Measurements from ENCODE around the gene FCRL3. TPM values are rescaled to one million over a fixed set of nuclear protein-coding genes. Genes with fewer than 3 reads are reported as not detected.

FCRL3 gene
- total and polyA plus RNA-seq, 2 of the 4 experiments (the other 2 are of a cell fraction): not detected

DNA sequence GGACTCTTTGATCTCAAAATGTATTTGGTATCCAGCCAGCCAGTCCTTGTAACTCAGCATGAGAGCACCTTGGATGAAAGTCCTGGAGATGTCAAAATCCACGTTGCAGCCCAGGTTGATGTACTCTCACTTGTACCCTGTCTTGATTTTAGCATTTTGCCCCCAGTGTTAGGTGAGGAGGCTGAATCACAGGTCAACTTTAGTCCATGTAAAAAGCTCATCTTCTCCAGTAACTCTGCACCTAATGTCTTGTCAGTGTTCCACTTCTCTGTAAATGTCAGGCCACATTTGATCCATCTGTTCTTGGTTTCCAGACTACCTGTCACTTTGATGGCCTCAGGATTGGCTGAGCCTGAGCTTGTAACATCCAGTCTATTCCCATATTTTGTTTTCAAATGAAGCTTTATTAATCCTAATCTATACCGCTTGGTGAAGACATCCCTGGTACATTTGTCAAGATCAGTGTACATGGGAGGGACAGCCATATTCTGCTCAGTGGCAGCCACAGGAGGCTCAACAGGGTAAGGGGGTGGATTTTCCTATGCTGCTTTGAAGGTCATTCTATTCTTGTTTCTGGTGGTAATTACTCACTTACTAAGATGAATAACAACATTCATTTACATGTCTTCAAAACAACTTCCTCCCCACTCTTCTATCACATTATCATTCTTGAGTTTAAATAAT is 24.1 kb upstream of the FCRL3 start:
- no peak overlapping the region for H3K4me2 ChIP-seq (ENCODE audit: low read depth, low read length)
- H3K4me1 ChIP-seq (ENCODE audit: control insufficient read depth, insufficient read depth, low read length): no peaks in the 10 kb centered on the region
- CTCF ChIA-PET: no interaction called here
- H3K9ac ChIP-seq (ENCODE audit: low read depth, low read length): no peak overlapping the region
- H3K18ac ChIP-seq (ENCODE audit: low read depth, low read length): no peak overlapping the region
- H4K5ac ChIP-seq (ENCODE audit: low read depth, low read length): no peak overlapping the region
- TF ChIP-seq ELK1 (IDR thresholded peaks at IDR 0.05; ENCODE audit: borderline replicate concordance, low read depth, low read length): no peak
- TF ChIP-seq RCOR1 (IDR thresholded peaks at IDR 0.05; ENCODE audit: insufficient replicate concordance, low read length): no peak
- no peak overlapping the region for H2AK9ac ChIP-seq (replicated peaks; ENCODE audit: low read depth, low read length, poor library complexity)
- H2AK5ac ChIP-seq (ENCODE audit: low read depth, low read length): no peak overlapping the region
- no peak overlapping the region for H2AFZ ChIP-seq (replicated peaks; ENCODE audit: low read length, poor library complexity)
- ATAC-seq (ENCODE audit: low read depth) (no peak), DNase-seq (no peak)
- H3K23ac ChIP-seq (ENCODE audit: low read depth, low read length): no peak overlapping the region
- no peak overlapping the region for H2BK120ac ChIP-seq (ENCODE audit: low read depth, low read length)
- BruUV-seq (replicated peaks): no TSS peak
- H3K27ac ChIP-seq (ENCODE audit: insufficient read depth, low read length): no peak overlapping the region
- H3K4me3 ChIP-seq (ENCODE audit: insufficient read depth, low read depth, low read length): no peak overlapping the region
- no peaks in the 10 kb centered on the region for H3K9me1 ChIP-seq (ENCODE audit: insufficient read depth, low read length)
- H4K91ac ChIP-seq (ENCODE audit: insufficient read depth, low read depth, low read length): no peak overlapping the region
- no peaks in the 10 kb centered on the region for H3K9me3 ChIP-seq (ENCODE audit: control insufficient read depth, insufficient read depth, low read length)
- no peak overlapping the region for H2BK20ac ChIP-seq (ENCODE audit: low read depth, low read length)
- H3K56ac ChIP-seq (ENCODE audit: extremely low read depth, insufficient read depth, low read length): no peak overlapping the region
- H4K8ac ChIP-seq (ENCODE audit: low read depth in 2 of 2, low read length in 2 of 2): no peak overlapping the region
- in situ Hi-C loops (cut with MboI; ENCODE audit: low sequenced_read_pairs) (no loop called here), dilution Hi-C loops (cut with HindIII; ENCODE audit: low sequenced_read_pairs, unreplicated experiment) (no loop called here), intact Hi-C loops (cut with micrococcal nuclease) (no loop called here)
- H3K27me3 ChIP-seq (ENCODE audit: control insufficient read depth, insufficient read depth, low read length): no peaks in the 10 kb centered on the region
- WGBS, 2 experiments (ENCODE audit: extremely low coverage in 2 of 2, insufficient read length in 1 of 2): 0% methylated on average over 1 of the region's 2 CpGs; no CpG with 5 or more reads in 1 of the 2 experiments
- no peak overlapping the region for H3K4ac ChIP-seq (ENCODE audit: low read depth, low read length)
- H3K14ac ChIP-seq (replicated peaks; ENCODE audit: low read depth, low read length): no peak overlapping the region
- H3K79me1 ChIP-seq (ENCODE audit: low read depth in 1 of 2, low read length in 2 of 2): no peaks in the 10 kb centered on the region
- H4K20me1 ChIP-seq (ENCODE audit: insufficient read depth, low read length): no peaks in the 10 kb centered on the region
- POLR2A ChIA-PET (ENCODE audit: unreplicated experiment): no interaction called here
- no peaks in the 10 kb centered on the region for H3K36me3 ChIP-seq (ENCODE audit: control insufficient read depth, insufficient read depth, low read length)
- H2BK15ac ChIP-seq (ENCODE audit: low read depth, low read length): no peak overlapping the region
- H2BK5ac ChIP-seq (ENCODE audit: low read depth, low read length, poor library complexity, severe bottlenecking): no peak overlapping the region
